GM12892 (cell line): ENCODE data around the gene RPL11.

Experiments
- DNase-seq: peaks from one replicate; pipeline ENCODE4 v3.0.0; 2011; ENCODE audit not compliant: insufficient read length
- FAIRE-seq: peaks from 2 replicates; lab custom pipeline; 2011; peaks lifted over from hg19 to GRCh38; lab: Jason Lieb, UNC
- POLR2A ChIP-seq: IDR thresholded peaks from 2 replicates; pipeline ENCODE4 v1.6.1; 2011; ENCODE audit warnings: low read depth, low read length, control low read depth
- POLR2AphosphoS5 ChIP-seq: IDR thresholded peaks from 2 replicates; pipeline ENCODE4 v1.6.1; 2011; ENCODE audit warnings: low read depth, low read length, control low read depth
- TAF1 ChIP-seq: IDR thresholded peaks from 2 replicates; pipeline ENCODE4 v1.6.1; 2011; ENCODE audit warnings: low read depth, mild to moderate bottlenecking, control low read depth, low read length, borderline replicate concordance

RPL11 gene

GRCh38 chr1:23743287-23744152 lies 51.9 kb downstream of the RPL11 start, which contains the start of gene ELOA:
Gene ELOA (plus strand): TSS chr1:23743471. CDS start chr1:23743504, 33 bp downstream.
- FAIRE-seq (peak; percentile 94), DNase-seq (peak; percentile 90)
- peak; percentile 91 for TF ChIP-seq POLR2A
- peak; percentile 64; the same call in 1 of the 2 replicates for TF ChIP-seq TAF1
- TF ChIP-seq POLR2AphosphoS5, result peak; percentile 91

- DNase-seq (no peak), FAIRE-seq (peak; percentile 33)
Measured at GRCh38 chr1:23745515-23745914, 53.9 kb downstream of the RPL11 start.

More at GRCh38 chr1:23745515-23745914, 53.9 kb downstream of the RPL11 start:
- TF ChIP-seq TAF1, result no peak
